ENCODE measurements around the gene COL27A1.

The COL27A1 gene

DNA sequence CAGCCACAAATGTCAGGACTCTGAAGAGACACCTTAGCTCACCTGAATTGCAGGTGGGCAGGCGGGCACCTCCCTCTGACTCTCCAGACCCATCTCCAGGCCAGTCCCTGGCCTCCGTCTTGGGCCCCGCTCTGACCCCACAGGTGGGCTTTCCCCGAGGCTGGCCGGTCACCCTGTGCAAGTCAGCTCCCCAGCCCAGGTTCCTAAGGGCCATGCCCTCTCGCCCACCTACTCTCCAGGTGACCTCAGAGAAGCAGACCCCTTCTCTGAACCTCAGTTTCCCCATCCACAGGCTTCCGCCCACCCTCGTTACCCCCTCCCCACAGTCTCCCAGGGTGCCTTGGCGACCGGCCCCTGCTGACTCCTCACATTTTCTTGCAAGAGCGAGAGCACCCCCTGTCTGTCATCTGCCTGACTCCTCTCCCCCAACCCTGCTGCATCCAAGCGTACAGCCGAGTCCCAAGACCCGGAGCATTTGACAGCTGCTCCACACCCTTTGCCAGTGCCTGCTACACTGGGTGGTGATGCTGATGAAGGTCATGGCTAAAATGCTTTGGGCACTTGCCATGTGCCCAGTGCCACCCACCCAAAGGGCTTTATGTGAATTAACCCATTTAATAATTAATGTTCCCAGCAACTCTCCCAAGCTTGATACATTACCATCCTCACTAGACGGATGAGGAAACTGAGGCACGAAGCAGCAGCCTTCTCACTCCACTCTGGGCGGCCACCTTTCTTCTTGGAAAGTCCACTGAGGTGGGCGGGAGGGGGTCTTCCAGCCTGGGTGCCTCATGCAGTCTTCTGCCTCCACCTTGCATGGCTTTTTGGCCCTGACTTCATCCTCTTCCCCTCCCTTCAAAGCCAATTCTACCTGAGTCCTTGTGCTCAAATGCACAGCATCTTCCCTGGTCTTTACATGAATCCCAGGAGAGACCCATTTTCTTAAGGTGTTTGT is 116.5 kb downstream of the COL27A1 start:
- peaks cover 4% of the 10 kb centered on the region for H3K27me3 ChIP-seq
- TF ChIP-seq, protein P1, sequence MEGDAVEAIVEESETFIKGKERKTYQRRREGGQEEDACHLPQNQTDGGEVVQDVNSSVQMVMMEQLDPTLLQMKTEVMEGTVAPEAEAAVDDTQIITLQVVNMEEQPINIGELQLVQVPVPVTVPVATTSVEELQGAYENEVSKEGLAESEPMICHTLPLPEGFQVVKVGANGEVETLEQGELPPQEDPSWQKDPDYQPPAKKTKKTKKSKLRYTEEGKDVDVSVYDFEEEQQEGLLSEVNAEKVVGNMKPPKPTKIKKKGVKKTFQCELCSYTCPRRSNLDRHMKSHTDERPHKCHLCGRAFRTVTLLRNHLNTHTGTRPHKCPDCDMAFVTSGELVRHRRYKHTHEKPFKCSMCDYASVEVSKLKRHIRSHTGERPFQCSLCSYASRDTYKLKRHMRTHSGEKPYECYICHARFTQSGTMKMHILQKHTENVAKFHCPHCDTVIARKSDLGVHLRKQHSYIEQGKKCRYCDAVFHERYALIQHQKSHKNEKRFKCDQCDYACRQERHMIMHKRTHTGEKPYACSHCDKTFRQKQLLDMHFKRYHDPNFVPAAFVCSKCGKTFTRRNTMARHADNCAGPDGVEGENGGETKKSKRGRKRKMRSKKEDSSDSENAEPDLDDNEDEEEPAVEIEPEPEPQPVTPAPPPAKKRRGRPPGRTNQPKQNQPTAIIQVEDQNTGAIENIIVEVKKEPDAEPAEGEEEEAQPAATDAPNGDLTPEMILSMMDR (IDR thresholded peaks at IDR 0.05) = no peak
- H3K4me1 ChIP-seq (ENCODE audit: control insufficient read depth in 1 of 2, insufficient read depth in 1 of 2, low read depth in 1 of 2, low read length in 1 of 2) = no peaks in the 10 kb centered on the region
- H3K36me3 ChIP-seq = no peaks in the 10 kb centered on the region
- no peaks in the 10 kb centered on the region for H3K9me3 ChIP-seq
- no peak overlapping the region for H3K27ac ChIP-seq
- no peak overlapping the region for H3K4me3 ChIP-seq (ENCODE audit: low read depth in 1 of 2, low read length in 1 of 2)

DNA sequence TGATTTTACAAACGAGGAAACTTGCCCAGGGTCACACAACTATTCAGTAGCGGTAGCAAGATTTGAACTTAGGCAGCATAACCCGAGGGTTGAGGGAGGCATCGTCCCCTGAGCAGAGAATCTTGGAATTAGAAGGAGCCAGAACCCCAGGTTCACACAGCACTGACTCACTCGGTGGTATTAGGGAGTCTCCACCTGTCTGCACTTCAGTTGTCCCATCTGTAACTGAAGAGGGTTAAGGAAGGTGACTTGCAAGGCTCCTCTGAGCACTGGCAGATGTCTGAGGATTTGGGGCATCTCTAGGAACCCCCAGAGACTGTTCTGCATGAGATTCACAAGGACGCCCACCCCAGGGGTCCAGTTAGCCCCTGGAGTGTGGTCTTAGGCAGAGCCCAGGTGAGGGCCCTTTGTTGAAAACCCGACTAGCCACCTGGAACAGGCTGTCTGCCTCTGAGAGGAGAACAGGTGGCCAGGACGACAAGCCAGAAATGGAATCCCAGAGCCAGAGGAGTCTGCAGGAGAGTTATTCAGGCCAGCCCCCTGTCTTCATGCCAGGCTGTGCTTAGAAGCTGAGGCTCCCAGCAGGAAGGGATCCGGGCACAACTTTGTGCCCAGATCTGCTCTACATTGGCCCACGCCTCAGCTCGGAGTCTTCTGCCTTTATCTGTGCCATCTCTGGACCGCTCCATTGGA is 117.5 kb downstream of the COL27A1 start:
- Histone ChIP-seq H3K4me3 (ENCODE audit: low read depth in 1 of 2, low read length in 1 of 2) (no peak overlapping the region), H3K27me3 (peaks cover 4% of the 10 kb centered on the region), H3K4me1 (ENCODE audit: control insufficient read depth in 1 of 2, insufficient read depth in 1 of 2, low read depth in 1 of 2, low read length in 1 of 2) (no peaks in the 10 kb centered on the region), H3K36me3 (no peaks in the 10 kb centered on the region), H3K9me3 (no peaks in the 10 kb centered on the region), H3K27ac (no peak overlapping the region)
- TF ChIP-seq, protein P1 (IDR thresholded peaks at IDR 0.05) = no peak

DNA sequence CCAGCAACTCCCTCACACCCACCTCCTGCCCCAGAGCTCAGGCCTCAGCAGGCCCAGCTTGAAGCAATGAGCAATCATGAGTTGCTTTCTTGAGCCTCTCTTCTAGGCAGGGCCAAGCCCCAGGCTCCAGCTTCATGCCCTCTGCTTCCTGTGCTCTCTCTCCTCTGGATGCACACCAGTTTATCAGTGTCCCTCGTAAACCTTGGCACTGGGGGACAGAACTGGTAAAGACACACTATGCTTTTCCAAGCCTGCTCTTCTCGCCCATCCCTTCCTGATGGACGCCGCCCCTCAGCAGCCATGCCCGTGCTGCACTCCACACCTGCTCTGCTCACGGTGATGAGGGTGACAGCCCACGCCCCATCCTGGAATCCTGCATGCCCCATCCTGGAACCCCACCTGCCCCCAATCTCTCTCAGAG is 118.1 kb downstream of the COL27A1 start:
- Histone ChIP-seq H3K9me3 (no peaks in the 10 kb centered on the region), H3K4me3 (ENCODE audit: low read depth in 1 of 2, low read length in 1 of 2) (no peak overlapping the region), H3K27ac (no peak overlapping the region), H3K36me3 (no peaks in the 10 kb centered on the region), H3K27me3 (peaks cover 4% of the 10 kb centered on the region), H3K4me1 (ENCODE audit: control insufficient read depth in 1 of 2, insufficient read depth in 1 of 2, low read depth in 1 of 2, low read length in 1 of 2) (no peaks in the 10 kb centered on the region)
- TF ChIP-seq, protein P1 (IDR thresholded peaks at IDR 0.05) = no peak

- no peaks in the 10 kb centered on the region for H3K9me3 ChIP-seq
- TF ChIP-seq, protein P1 (IDR thresholded peaks at IDR 0.05) = no peak
- H3K27me3 ChIP-seq = peaks cover under 1% of the 10 kb centered on the region
- H3K4me1 ChIP-seq (ENCODE audit: control insufficient read depth in 1 of 2, insufficient read depth in 1 of 2, low read depth in 1 of 2, low read length in 1 of 2) = no peaks in the 10 kb centered on the region
- no peak overlapping the region for H3K27ac ChIP-seq
- H3K36me3 ChIP-seq = no peaks in the 10 kb centered on the region
- no peak overlapping the region for H3K4me3 ChIP-seq (ENCODE audit: low read depth in 1 of 2, low read length in 1 of 2)
Measured at GRCh38 chr9:114274217-114274616, 118.9 kb downstream of the COL27A1 start.

- Histone ChIP-seq H3K36me3 (no peaks in the 10 kb centered on the region), H3K4me3 (ENCODE audit: low read depth in 1 of 2, low read length in 1 of 2) (no peak overlapping the region), H3K27me3 (no peaks in the 10 kb centered on the region), H3K4me1 (ENCODE audit: control insufficient read depth in 1 of 2, insufficient read depth in 1 of 2, low read depth in 1 of 2, low read length in 1 of 2) (no peaks in the 10 kb centered on the region), H3K27ac (no peak overlapping the region), H3K9me3 (no peaks in the 10 kb centered on the region)
- TF ChIP-seq, protein P1 (IDR thresholded peaks at IDR 0.05) = no peak
Measured at GRCh38 chr9:114275246-114276004, 120.1 kb downstream of the COL27A1 start.

All from neutrophil (primary cell).